A172 (cell line): Measurements from ENCODE around the gene SURF6. TPM values are rescaled to one million over a fixed set of nuclear protein-coding genes. Genes with fewer than 3 reads are reported as not detected.
"Not testable (repeated sequence)": the region's sequence is repeated elsewhere in the genome, so short reads cannot be mapped to it uniquely, and the experiment has no call there.

Source experiments
- DNase-seq: peaks from one replicate; pipeline ENCODE4 v3.0.0-alpha.2; 2015; ENCODE audit warnings: low spot score
- total RNA-seq: library from RNA; depleted of rRNA; stranded (reverse); fragments of >200 nt; shearing (Covaris generic); gene quantifications from 2 replicates; pipeline ENCODE4 v1.2.3, GENCODE V29; 2014

The SURF6 gene
- total RNA-seq, 1 experiment from 2014 or later = 11.4 TPM

DNA sequence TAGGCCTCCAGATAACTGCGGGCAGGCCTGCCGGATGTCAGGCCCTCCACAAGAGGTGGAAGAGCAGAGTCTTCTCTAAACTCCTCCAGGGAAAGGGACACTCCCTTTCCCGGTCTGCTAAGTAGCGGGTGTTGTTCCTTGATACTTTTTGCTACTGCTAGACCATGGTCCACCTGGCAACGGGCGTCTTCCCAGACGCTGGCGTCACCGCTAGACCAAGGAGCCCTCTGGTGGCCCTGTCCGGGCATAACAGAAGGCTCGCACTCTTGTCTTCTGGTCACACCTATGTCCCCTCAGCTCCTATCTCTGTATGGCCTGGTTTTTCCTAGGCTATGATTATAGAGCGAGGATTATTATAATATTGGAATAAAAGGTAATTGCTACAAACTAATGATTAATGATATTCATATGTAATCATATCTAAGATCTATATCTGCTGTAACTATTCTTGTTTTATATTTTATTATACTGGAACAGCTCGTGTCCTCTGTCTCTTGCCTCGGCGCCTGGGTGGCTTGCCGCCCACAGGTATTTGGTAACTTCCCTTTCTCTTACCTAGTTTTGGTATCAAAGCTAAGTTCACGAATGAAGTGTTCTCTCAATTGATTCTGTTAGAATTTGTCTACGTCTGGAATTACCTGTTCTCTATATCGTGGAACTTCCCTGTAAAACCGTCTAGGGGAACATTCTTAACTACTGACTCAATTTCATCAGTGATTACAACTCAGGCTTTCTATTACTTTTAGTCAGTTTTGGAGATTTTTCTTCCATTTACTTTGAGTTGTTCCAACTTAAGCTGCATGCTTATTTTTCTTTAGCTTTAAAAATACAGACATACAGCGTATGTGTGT lies 6.5 kb downstream of the SURF6 start:
- DNase-seq = peak; percentile 38

DNA sequence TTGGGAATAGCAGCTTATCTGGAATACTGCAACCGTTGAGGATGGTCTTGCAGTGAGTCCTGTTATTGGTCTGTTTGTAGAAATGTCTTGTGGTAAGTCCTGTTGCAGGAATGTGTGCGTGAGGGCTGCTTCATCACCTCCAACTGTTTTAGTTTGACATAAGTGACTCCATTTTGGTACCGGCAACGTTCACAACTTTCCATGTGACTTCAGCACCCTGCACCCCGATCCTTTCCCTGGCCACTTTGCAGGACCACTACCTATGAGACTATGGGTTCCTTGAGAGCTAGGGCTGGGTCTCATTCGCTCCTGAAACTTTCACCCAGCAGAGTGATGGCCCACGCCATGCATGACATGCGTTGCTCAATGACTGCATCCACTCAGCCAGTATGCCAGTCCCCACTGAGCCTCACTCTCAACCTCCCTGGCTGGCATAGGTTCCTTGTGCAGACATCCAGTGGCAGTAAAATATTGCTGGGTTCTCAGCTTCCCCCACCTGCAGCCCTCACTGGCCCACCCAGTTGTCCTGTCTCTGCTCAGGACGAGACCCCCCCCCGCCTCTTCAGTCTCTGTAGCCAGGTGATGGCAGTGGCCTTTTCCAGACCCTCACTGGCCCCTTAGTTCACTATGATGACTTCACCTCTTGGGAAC lies 8.0 kb downstream of the SURF6 start:
- DNase-seq = no peak

DNA sequence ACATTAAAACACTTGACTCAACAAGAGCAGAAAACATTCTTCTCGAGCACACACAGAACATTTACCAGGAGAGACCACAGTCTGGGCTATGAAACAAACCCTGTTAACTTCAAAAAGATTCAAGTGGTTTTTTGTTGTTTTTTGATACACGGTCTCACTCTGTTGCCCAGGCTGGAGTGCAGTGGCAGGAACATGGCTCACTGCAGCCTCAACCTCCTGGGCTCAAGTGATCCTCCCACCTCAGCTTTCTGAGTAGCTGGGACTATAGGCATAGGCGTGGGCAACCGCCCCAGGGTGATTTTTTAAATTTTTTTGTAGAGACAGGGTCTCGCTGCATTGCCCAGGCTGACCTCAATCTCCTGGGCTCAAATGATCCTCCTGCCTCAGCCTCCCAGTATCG lies 9.0 kb downstream of the SURF6 start:
- DNase-seq = not testable (repeated sequence)

- DNase-seq = no peak
Measured at GRCh38 chr9:133323991-133324703, 11.8 kb downstream of the SURF6 start.

GRCh38 chr9:133323211-133323610 lies 12.8 kb downstream of the SURF6 start:
- no peak for DNase-seq

DNA sequence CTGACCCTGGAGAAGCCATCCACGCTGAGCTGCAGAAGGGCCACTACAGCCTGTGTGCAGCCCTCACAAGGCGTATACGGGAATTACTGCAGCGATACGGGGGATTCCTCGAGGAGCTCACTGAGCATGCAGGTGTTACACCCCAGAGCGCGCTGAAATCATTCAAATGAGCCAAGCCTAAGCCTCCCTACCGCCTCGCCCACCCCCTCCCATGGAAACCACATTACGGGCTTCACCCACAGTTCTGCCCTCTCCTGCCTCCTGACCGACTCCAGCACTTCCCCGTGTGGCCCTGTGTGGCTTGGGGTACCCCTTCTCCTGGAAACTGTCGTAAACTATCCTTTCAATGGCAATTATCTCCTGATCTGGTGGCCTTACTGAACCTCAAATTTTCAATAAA lies 13.3 kb downstream of the SURF6 start:
- DNase-seq = no peak

GRCh38 chr9:133321411-133321935 lies 14.5 kb downstream of the SURF6 start:
- no peak for DNase-seq

DNA sequence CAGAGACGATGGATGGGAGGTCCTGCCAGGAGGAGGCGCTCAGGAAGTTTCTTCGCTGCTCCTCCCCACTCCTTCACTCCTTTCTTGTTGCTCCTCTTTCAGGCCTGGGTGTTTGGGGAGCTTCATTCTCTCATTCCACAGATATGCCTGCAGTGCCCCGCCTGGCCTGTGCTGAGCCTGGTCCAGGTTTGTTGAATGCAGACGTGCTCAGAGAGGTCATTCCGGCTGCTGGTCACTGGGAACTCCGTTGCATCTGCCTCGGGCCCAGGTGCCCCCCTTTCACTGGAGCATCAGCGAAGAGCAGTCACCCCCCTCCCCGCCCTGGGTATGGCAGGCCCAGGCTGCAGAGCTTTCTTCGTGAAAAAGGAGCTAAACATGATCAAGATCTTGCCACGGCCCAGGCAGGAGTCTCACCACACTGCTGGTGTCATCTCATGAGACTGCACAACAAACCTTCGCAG lies 15.5 kb downstream of the SURF6 start:
- DNase-seq = no peak

GRCh38 chr9:133317551-133317950 lies 18.4 kb downstream of the SURF6 start:
- not testable (repeated sequence) for DNase-seq

DNA sequence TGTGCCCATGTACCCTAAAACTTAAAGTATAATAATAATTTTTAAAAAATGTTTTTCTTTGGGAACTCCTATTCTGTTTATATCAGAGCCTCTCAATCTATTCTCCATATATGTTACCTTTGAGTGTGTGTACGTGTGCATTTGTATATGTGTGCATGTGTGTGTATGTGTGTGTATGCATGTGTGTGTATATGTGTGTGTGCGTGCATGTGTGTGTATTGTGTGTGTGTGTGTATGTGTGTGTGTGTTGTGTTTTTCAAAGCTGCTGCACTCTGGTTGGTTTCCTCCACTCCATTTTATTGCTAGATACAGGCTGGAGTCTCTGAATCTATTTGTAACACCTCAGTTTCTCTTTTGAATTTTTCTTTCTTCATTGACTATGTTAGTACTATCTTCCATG lies 20.0 kb downstream of the SURF6 start:
- no peak for DNase-seq

DNA sequence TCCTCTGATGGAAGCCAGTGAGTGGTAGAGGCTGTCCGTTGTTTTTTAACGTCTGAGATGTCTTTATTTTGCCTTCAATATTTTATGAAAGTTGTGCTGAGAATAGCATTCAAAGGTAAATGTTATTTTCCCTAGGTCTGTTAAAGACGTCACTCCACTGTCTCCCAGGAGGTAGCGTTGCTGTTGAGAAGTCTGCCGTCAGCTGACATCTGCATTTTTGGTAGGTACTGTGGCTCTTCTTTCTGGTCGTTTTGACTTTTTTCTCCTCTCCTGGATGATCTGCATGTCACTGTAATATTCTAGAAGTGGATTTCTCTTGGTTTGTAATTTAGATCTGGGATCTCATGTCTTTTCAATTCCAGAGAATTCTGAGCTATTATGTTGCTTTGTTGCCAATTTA lies 26.4 kb downstream of the SURF6 start:
- no peak for DNase-seq

DNA sequence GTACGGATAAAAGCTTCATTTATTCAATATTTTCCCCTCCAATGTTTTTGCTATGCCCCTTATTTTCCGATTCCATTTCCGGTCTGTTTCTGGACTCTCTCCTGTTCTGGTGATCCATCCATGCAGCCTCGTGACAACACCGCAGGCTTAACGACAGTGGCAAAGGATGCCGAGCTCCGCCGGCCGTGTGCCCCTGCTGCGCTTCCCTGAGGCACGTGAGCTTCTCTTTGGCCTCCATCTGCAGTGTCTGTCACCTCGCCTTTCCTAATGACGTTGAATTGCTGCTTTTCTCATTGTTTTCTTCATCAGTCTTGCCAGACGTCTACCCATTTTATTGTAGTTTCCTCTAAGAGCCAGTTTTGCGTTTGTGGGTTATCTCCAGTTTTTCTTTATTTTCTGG lies 28.7 kb downstream of the SURF6 start:
- no peak for DNase-seq

DNA sequence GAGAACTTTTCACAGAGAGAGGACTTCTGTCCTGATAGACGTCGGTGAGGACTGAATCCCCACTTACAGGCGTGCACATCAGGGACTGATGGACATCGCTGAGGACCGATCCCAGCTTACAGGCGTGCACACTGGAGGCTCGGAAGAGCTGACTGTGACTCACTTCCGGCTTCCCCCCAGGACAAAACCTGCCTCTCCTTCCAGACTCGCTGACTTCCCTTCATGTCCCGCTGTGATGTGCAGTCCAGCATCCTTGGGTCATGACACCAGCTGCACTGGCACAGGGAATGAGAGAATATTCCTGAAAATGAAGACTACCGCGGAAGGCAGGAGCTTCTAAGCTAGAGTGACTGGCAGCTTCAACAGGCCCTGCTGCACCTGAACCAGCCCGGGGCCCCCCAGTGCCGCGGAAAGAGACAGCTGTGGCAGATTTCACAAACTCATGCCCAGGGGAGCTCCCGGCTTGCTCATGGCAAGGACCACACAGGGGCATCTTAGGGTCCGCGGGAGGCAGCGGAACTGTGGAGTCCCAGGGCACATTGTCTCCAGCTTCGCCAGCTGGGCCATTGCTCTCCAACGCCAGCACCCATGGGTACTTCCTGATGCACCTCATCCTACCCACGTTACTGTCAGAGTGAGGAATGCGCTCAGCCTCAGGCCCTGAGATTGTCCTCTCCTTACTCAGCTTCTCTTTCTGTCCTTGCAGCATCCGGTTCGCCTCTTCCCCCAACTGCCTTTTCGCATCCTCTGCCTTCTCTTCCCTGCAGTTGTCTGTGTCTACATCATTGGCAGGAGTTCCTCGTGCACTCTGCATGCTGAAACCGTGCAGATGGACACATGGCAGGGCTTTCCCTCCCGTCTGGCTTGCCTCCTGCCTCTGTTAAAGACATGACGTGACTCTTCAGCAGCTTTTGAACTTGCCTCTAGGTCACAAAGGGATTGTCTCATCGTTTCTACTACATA lies 29.5 kb downstream of the SURF6 start:
- peak; percentile 87 for DNase-seq

DNA sequence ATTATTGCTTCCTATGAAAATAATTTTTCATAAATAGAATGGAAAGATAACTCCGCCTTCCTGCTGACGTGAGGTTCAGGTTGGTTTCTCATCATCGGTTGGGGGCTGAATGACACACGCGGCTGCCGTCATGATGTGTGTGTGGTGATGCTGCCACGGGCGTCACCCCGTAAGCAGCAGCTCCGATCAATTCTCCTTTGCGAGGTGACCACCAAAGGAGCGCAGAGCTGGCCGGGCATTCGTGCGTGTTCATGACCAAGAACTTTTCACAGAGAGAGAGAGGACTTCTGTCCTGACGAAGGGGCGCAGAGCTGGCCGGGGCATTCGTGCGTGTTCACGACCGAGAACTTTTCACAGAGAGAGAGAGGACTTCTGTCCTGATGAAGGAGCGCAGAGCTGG lies 30.3 kb downstream of the SURF6 start:
- no peak for DNase-seq

- no peak for DNase-seq
Measured at GRCh38 chr9:133304477-133305377, 31.3 kb downstream of the SURF6 start.

- no peak for DNase-seq
Measured at GRCh38 chr9:133304158-133304470, 31.9 kb downstream of the SURF6 start.

- DNase-seq = no peak
Measured at GRCh38 chr9:133303266-133304157, 32.5 kb downstream of the SURF6 start.

GRCh38 chr9:133301253-133302230 lies 34.4 kb downstream of the SURF6 start:
- no peak for DNase-seq
